MG63 (cell line): Measurements from ENCODE around the gene POLR2E. TPM values are rescaled to one million over a fixed set of nuclear protein-coding genes. Genes with fewer than 3 reads are reported as not detected.

Experiments
- DNase-seq: peaks from one replicate; pipeline ENCODE4 v3.0.0-alpha.2; 2020
- H3K27me3 ChIP-seq: fragments of 250-450 bp; sonication (Bioruptor Pico); 2 replicates; pipeline ENCODE4 v1.5.1; 2020; ENCODE audit warnings: mild to moderate bottlenecking, moderate library complexity
- H3K36me3 ChIP-seq: fragments of 250-450 bp; sonication (Bioruptor Pico); 2 replicates; pipeline ENCODE4 v1.5.1; 2020; ENCODE audit warnings: mild to moderate bottlenecking, moderate library complexity
- H3K4me3 ChIP-seq: fragments of 250-450 bp; sonication (Bioruptor Pico); 2 replicates; pipeline ENCODE4 v1.5.1; 2020; ENCODE audit warnings: mild to moderate bottlenecking, moderate library complexity
- H3K9me3 ChIP-seq: fragments of 250-450 bp; sonication (Bioruptor Pico); 2 replicates; pipeline ENCODE4 v1.5.1; 2020; ENCODE audit warnings: mild to moderate bottlenecking, moderate library complexity
- total RNA-seq: library from RNA; depleted of rRNA; stranded (reverse); fragments of >200 nt; shearing (Covaris generic); gene quantifications from 2 replicates; pipeline ENCODE4 v1.2.3, GENCODE V29; 2014; ENCODE audit warnings: low replicate concordance

POLR2E gene
- total RNA-seq, 1 experiment from 2014 or later, result 157 TPM

- no peaks in the 10 kb centered on the region for H3K27me3 ChIP-seq
- H3K36me3 ChIP-seq, result no peaks in the 10 kb centered on the region
- no peak for DNase-seq
- no peaks in the 10 kb centered on the region for H3K9me3 ChIP-seq
- no peak overlapping the region for H3K4me3 ChIP-seq
Observed at GRCh38 chr19:1054102-1055027, 40.8 kb downstream of the POLR2E start.

DNA sequence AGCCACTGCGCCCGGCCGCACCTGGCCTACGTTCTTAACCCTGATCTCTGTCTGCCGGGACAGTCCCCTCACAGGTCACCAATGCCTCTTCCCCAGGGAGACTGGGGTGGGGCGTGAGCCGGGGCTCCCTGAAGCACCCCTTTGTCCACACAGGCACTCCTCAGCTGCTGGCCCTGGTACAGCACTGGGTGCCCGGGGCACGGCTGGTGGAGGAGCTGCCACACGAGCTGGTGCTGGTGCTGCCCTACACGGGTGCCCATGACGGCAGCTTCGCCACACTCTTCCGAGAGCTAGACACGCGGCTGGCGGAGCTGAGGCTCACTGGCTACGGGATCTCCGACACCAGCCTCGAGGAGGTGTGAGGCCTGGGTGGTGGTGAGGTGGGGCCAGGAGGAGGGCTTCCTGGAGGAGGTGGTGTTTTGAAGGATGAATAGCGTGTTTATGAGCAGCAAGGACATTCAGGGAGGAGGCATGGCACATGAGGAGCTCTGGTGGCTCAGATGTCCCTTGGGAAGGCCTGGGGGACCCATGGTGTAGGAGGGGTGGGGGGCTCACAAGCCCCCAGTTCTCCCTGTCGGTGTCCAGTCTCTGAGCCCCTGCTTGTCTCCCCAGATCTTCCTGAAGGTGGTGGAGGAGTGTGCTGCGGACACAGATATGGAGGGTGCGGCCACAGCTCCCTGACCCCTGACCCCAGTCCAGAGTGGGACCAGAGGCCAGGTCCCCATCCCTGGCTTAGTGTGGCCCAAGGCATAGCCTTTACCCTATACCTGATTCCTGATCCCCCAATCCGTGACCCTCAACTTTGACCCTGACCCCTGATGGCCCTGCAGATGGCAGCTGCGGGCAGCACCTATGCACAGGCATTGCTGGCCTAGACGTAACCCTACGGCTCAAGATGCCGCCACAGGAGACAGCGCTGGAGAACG, 41.7 kb downstream of the POLR2E start:
- DNase-seq, result no peak
- Histone ChIP-seq H3K4me3 (no peak overlapping the region), H3K27me3 (no peaks in the 10 kb centered on the region), H3K9me3 (no peaks in the 10 kb centered on the region), H3K36me3 (no peaks in the 10 kb centered on the region)

GRCh38 chr19:1052349-1052975, 42.7 kb downstream of the POLR2E start:
- no peak for DNase-seq
- H3K9me3 ChIP-seq, result no peaks in the 10 kb centered on the region
- no peaks in the 10 kb centered on the region for H3K36me3 ChIP-seq
- no peak overlapping the region for H3K4me3 ChIP-seq
- no peaks in the 10 kb centered on the region for H3K27me3 ChIP-seq

GRCh38 chr19:1051791-1052190, 43.4 kb downstream of the POLR2E start:
- Histone ChIP-seq H3K4me3 (no peak overlapping the region), H3K9me3 (no peaks in the 10 kb centered on the region), H3K36me3 (no peaks in the 10 kb centered on the region), H3K27me3 (no peaks in the 10 kb centered on the region)
- no peak for DNase-seq

- no peak for DNase-seq
- no peaks in the 10 kb centered on the region for H3K9me3 ChIP-seq
- H3K36me3 ChIP-seq, result no peaks in the 10 kb centered on the region
- no peak overlapping the region for H3K4me3 ChIP-seq
- no peaks in the 10 kb centered on the region for H3K27me3 ChIP-seq
Observed at GRCh38 chr19:1050989-1051788, 44.0 kb downstream of the POLR2E start.

DNA sequence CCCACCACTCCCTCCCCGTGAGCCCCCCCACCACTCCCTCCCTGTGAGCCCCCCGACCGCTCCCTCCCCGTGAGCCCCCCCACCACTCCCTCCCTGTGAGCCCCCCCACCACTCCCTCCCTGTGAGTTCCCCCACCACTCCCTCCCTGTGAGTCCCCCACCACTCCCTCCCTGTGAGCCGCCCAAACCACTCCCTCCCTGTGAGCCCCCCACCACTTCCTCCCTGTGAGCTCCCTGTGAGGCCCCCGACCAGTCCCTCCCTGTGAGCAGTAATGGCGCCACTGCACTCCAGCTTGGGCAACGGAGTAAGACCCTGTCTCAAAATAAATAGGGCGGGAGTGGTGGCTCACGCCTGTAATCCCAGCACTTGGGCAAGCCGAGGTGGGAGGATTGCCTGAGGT, 45.4 kb downstream of the POLR2E start:
- no peaks in the 10 kb centered on the region for H3K36me3 ChIP-seq
- H3K4me3 ChIP-seq, result no peak overlapping the region
- no peaks in the 10 kb centered on the region for H3K9me3 ChIP-seq
- H3K27me3 ChIP-seq, result no peaks in the 10 kb centered on the region
- DNase-seq, result no peak

DNA sequence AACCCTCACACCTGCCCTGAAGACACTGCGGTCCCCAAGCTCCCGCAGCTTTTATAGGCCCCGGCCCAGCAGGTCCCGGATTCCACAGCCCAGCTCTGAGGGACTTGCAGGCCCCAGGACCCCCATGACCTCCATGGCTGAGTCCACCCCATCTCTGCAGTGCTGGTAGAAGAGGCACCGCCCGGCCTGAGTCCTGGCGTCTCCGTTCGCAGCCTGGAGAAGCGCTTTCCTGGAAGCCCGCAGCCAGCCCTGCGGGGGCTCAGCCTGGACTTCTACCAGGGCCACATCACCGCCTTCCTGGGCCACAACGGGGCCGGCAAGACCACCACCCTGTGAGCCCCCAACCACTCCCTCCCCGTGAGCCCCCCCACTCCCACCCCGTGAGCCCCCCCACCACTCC, 46.1 kb downstream of the POLR2E start:
- no peaks in the 10 kb centered on the region for H3K27me3 ChIP-seq

DNA sequence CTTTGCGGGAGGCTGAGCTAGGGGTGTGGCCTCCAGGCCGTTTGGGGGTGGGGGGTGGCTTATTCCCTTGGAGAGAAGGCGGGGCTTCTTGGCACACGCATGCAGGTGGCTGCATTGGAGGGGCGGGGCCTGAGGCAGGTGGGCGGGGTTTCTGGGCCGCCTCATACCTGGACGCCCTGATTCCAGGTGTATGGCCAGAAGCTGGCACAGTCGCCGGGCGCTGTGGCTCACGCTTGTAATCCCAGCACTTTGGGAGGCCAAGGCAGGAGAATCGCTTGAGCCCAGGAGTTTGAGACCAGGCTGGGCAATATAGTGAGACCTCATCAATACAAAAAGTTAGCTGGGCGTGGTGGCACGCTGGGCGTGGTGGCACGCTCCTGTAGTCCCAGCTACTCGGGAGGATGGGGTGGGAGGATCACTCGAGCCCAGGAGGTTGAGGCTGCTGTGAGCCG, 47.5 kb downstream of the POLR2E start:
- Histone ChIP-seq H3K36me3 (no peaks in the 10 kb centered on the region), H3K9me3 (no peaks in the 10 kb centered on the region), H3K27me3 (no peaks in the 10 kb centered on the region), H3K4me3 (no peak overlapping the region)
- no peak for DNase-seq

More for the DNA sequence above, 46.1 kb downstream of the POLR2E start:
- Histone ChIP-seq H3K9me3 (no peaks in the 10 kb centered on the region), H3K36me3 (no peaks in the 10 kb centered on the region), H3K4me3 (no peak overlapping the region)
- no peak for DNase-seq

DNA sequence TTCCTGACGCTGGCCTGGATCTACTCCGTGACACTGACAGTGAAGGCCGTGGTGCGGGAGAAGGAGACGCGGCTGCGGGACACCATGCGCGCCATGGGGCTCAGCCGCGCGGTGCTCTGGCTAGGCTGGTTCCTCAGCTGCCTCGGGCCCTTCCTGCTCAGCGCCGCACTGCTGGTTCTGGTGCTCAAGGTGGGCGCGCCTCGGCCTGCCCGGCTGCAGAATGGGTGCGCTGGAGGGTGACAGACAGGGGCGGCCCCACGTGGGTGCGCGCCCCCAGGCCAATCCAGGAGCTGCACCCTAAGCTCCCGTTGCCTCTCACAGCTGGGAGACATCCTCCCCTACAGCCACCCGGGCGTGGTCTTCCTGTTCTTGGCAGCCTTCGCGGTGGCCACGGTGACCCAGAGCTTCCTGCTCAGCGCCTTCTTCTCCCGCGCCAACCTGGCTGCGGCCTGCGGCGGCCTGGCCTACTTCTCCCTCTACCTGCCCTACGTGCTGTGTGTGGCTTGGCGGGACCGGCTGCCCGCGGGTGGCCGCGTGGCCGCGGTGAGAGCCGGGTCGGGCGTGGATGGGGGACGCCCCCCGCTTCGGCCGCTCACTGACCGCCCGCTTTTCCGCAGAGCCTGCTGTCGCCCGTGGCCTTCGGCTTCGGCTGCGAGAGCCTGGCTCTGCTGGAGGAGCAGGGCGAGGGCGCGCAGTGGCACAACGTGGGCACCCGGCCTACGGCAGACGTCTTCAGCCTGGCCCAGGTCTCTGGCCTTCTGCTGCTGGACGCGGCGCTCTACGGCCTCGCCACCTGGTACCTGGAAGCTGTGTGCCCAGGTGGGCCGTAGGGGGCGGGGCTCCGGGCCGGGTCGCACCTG, 48.1 kb downstream of the POLR2E start:
- Histone ChIP-seq H3K27me3 (no peaks in the 10 kb centered on the region), H3K36me3 (no peaks in the 10 kb centered on the region), H3K4me3 (no peak overlapping the region), H3K9me3 (no peaks in the 10 kb centered on the region)
- DNase-seq, result no peak

DNA sequence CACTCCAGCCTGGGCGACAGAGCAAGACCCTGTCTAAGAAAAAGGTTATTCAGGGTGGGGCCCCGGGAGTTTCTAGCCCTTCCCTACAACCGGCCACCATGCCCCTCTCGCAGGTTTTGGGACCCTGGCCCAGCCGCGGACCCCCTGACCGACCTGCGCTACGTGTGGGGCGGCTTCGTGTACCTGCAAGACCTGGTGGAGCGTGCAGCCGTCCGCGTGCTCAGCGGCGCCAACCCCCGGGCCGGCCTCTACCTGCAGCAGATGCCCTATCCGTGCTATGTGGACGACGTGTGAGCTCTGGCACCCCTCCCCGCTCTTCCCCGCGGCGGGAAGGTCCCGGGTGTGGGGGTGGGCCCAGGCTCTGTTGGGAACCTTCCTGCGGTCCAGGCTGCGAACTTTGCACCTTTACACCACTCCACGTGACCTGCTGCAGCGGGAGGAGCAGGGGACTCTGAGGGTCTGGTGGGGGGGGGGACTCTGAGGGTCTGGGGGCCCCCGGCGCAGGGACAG, 49.0 kb downstream of the POLR2E start:
- Histone ChIP-seq H3K9me3 (no peaks in the 10 kb centered on the region), H3K4me3 (no peak overlapping the region), H3K27me3 (no peaks in the 10 kb centered on the region), H3K36me3 (no peaks in the 10 kb centered on the region)
- no peak for DNase-seq

GRCh38 chr19:1045247-1045603, 50.0 kb downstream of the POLR2E start:
- DNase-seq, result peak; percentile 52
- H3K4me3 ChIP-seq, result no peak overlapping the region
- H3K27me3 ChIP-seq, result no peaks in the 10 kb centered on the region
- no peaks in the 10 kb centered on the region for H3K9me3 ChIP-seq
- H3K36me3 ChIP-seq, result no peaks in the 10 kb centered on the region

DNA sequence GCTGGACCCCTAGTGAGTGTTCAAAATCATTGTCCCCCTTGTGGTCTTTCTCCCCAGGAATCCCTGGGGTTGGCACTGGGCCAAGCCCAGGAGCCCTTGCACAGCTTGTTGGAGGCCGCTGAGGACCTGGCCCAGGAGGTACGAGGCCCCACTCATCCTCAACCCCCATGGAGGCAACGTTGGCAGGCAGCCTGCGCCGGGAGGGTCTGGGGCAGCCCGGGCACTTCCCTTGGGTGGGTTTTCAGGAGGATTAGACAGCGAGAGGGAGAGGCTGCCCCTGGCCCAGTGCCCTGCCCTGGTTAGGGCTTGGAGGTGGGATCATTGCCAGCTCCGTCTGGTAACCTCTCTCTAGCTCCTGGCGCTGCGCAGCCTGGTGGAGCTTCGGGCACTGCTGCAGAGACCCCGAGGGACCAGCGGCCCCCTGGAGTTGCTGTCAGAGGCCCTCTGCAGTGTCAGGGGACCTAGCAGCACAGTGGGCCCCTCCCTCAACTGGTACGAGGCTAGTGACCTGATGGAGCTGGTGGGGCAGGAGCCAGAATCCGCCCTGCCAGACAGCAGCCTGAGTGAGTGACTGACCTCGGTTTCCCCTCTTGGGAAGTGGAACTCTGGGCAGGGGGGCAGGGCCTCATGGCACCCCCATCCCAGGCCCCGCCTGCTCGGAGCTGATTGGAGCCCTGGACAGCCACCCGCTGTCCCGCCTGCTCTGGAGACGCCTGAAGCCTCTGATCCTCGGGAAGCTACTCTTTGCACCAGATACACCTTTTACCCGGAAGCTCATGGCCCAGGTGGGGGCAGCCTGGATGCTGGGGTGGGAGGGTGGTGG, 52.3 kb downstream of the POLR2E start:
- no peaks in the 10 kb centered on the region for H3K36me3 ChIP-seq
- no peak overlapping the region for H3K4me3 ChIP-seq
- no peaks in the 10 kb centered on the region for H3K27me3 ChIP-seq
- DNase-seq, result no peak
- H3K9me3 ChIP-seq, result no peaks in the 10 kb centered on the region

- H3K9me3 ChIP-seq, result no peaks in the 10 kb centered on the region
- no peaks in the 10 kb centered on the region for H3K27me3 ChIP-seq
- H3K36me3 ChIP-seq, result no peaks in the 10 kb centered on the region
- H3K4me3 ChIP-seq, result no peak overlapping the region
- DNase-seq, result no peak
Observed at GRCh38 chr19:1041835-1042685, 53.1 kb downstream of the POLR2E start.
